Neural cell (in vitro differentiated cells): ENCODE measurements around the gene SEC23A. TPM values are rescaled to one million over a fixed set of nuclear protein-coding genes. Genes with fewer than 3 reads are reported as not detected.

Experiments
- H2AFZ ChIP-seq: fragments of 200-600, 300-800 bp; sonication (generic), shearing (Covaris generic); 2 replicates; pipeline ENCODE4 v1.6.0; 2014; ENCODE audit warnings: low read depth, mild to moderate bottlenecking, antibody characterized with exemption, low read length, moderate library complexity
- H3F3A ChIP-seq: fragments of 200-600 bp; shearing (Covaris generic); 2 replicates; pipeline ENCODE4 v1.6.1; 2016; ENCODE audit warnings: mild to moderate bottlenecking, moderate library complexity, mixed read lengths, antibody characterized with exemption, low read length; ENCODE audit not compliant: insufficient read depth, poor library complexity, severe bottlenecking
- H3K27ac ChIP-seq: fragments of 200-600, 300-800 bp; sonication (generic), shearing (Covaris generic); 2 replicates; pipeline ENCODE4 v1.5.1; 2014; ENCODE audit warnings: mild to moderate bottlenecking, low read length, moderate library complexity
- H3K27me3 ChIP-seq: fragments of 300-800, 200-600 bp; sonication (generic), shearing (Covaris generic); 2 replicates; pipeline ENCODE4 v1.6.0; 2014; ENCODE audit warnings: mild to moderate bottlenecking, low read depth, low read length, moderate library complexity; ENCODE audit not compliant: insufficient read depth
- H3K36me3 ChIP-seq: fragments of 300-800, 200-600 bp; sonication (generic), shearing (Covaris generic); 2 replicates; pipeline ENCODE4 v1.5.1; 2014; ENCODE audit warnings: mild to moderate bottlenecking, antibody characterized with exemption, low read length, moderate library complexity; ENCODE audit not compliant: insufficient read depth
- H3K4me2 ChIP-seq: fragments of 300-800, 200-600 bp; sonication (generic), shearing (Covaris generic); 2 replicates; pipeline ENCODE4 v1.6.0; 2014; ENCODE audit warnings: mild to moderate bottlenecking, low read length
- H3K4me3 ChIP-seq: fragments of 300-800, 200-600 bp; sonication (generic), shearing (Covaris generic); 2 replicates; pipeline ENCODE4 v1.5.1; 2014; ENCODE audit warnings: mild to moderate bottlenecking, low read length, moderate library complexity
- H3K79me2 ChIP-seq: fragments of 200-600 bp; shearing (Covaris generic); replicated peaks from 2 replicates; pipeline ENCODE4 v1.6.0; 2014; ENCODE audit warnings: mild to moderate bottlenecking, low read length, moderate library complexity; ENCODE audit not compliant: insufficient read depth
- H3K9ac ChIP-seq: fragments of 300-800, 200-600 bp; sonication (generic), shearing (Covaris generic); 2 replicates; pipeline ENCODE4 v1.6.1; 2016; ENCODE audit warnings: mild to moderate bottlenecking, low read length, mixed read lengths
- H3K9me2 ChIP-seq: fragments of 200-600 bp; shearing (Covaris generic); 2 replicates; pipeline ENCODE4 v1.6.1; 2016; ENCODE audit warnings: mild to moderate bottlenecking, low read length, mixed read lengths; ENCODE audit not compliant: insufficient read depth
- H3K9me3 ChIP-seq: fragments of 200-600, 300-800 bp; sonication (generic), shearing (Covaris generic); 2 replicates; pipeline ENCODE4 v1.6.1; 2016; ENCODE audit warnings: mild to moderate bottlenecking, mixed run types, low read length, moderate library complexity, mixed read lengths
- H4K20me1 ChIP-seq: fragments of 200-600 bp; shearing (Covaris generic); 2 replicates; pipeline ENCODE4 v1.6.1; 2016; ENCODE audit warnings: mild to moderate bottlenecking, mixed run types; ENCODE audit not compliant: insufficient read depth
- EP300 ChIP-seq: fragments of 450-650 bp; conservative IDR thresholded peaks from 2 replicates; pipeline ENCODE4 v1.6.1; 2014; ENCODE audit warnings: antibody characterized with exemption, mild to moderate bottlenecking, moderate library complexity; ENCODE audit not compliant: poor library complexity, severe bottlenecking
- EZH2 ChIP-seq: fragments of 200-600, 300-800 bp; shearing (Covaris generic), sonication (generic); IDR thresholded peaks from 2 replicates; pipeline ENCODE4 v1.6.1; 2014; ENCODE audit warnings: antibody characterized with exemption, low read length, borderline replicate concordance, mild to moderate bottlenecking; ENCODE audit not compliant: insufficient read depth, poor library complexity, severe bottlenecking
- MXI1 ChIP-seq: fragments of 450-650 bp; conservative IDR thresholded peaks from 2 replicates; pipeline ENCODE4 v1.6.1; 2014; ENCODE audit warnings: antibody characterized with exemption, mild to moderate bottlenecking; ENCODE audit not compliant: poor library complexity, severe bottlenecking
- POLR2AphosphoS5 ChIP-seq: IDR thresholded peaks from 2 replicates; pipeline ENCODE4 v1.6.1; 2012
- RAD21 ChIP-seq: fragments of 450-650 bp; conservative IDR thresholded peaks from 2 replicates; pipeline ENCODE4 v1.6.1; 2014; ENCODE audit warnings: antibody characterized with exemption, mild to moderate bottlenecking, moderate library complexity
- SMC3 ChIP-seq: fragments of 450-650 bp; conservative IDR thresholded peaks from 2 replicates; pipeline ENCODE4 v1.6.1; 2014; ENCODE audit warnings: antibody characterized with exemption, mild to moderate bottlenecking, moderate library complexity; ENCODE audit not compliant: poor library complexity
- TAF1 ChIP-seq: IDR thresholded peaks from 2 replicates; pipeline ENCODE4 v1.6.1; 2012; ENCODE audit warnings: low read depth
- polyA plus RNA-seq: library from polyadenylated mRNA; depleted of rRNA; stranded (reverse); fragments of >200 nt; gene quantifications from 2 replicates; pipeline ENCODE4 v1.2.3, GENCODE V29; 2014
- TF ChIP-seq, protein P1 (sequence below): IDR thresholded peaks from 2 replicates; pipeline ENCODE4 v1.6.1; 2012; ENCODE audit warnings: borderline replicate concordance
- TF ChIP-seq, protein P2 (sequence below): fragments of 450-650 bp; IDR thresholded peaks from 2 replicates; pipeline ENCODE4 v1.5.1; 2014; ENCODE audit warnings: antibody characterized with exemption, mild to moderate bottlenecking, moderate library complexity; ENCODE audit not compliant: poor library complexity, severe bottlenecking

SEC23A gene
- polyA plus RNA-seq, 1 donor from 2014 or later, result 107 TPM

- H3K9me2 ChIP-seq, result no peaks in the 10 kb centered on the region
- no peaks in the 10 kb centered on the region for H3K27me3 ChIP-seq
- no peak overlapping the region for H3K27ac ChIP-seq
- H3F3A ChIP-seq, result no peaks in the 10 kb centered on the region
- H3K9ac ChIP-seq, result no peak overlapping the region
- H3K4me2 ChIP-seq, result no peak overlapping the region
- no peak overlapping the region for H3K4me3 ChIP-seq
- no peaks in the 10 kb centered on the region for H3K79me2 ChIP-seq
- H2AFZ ChIP-seq, result no peak overlapping the region
- TF ChIP-seq POLR2AphosphoS5, result no peak
- no peak for TF ChIP-seq SMC3
- TF ChIP-seq, protein P1, sequence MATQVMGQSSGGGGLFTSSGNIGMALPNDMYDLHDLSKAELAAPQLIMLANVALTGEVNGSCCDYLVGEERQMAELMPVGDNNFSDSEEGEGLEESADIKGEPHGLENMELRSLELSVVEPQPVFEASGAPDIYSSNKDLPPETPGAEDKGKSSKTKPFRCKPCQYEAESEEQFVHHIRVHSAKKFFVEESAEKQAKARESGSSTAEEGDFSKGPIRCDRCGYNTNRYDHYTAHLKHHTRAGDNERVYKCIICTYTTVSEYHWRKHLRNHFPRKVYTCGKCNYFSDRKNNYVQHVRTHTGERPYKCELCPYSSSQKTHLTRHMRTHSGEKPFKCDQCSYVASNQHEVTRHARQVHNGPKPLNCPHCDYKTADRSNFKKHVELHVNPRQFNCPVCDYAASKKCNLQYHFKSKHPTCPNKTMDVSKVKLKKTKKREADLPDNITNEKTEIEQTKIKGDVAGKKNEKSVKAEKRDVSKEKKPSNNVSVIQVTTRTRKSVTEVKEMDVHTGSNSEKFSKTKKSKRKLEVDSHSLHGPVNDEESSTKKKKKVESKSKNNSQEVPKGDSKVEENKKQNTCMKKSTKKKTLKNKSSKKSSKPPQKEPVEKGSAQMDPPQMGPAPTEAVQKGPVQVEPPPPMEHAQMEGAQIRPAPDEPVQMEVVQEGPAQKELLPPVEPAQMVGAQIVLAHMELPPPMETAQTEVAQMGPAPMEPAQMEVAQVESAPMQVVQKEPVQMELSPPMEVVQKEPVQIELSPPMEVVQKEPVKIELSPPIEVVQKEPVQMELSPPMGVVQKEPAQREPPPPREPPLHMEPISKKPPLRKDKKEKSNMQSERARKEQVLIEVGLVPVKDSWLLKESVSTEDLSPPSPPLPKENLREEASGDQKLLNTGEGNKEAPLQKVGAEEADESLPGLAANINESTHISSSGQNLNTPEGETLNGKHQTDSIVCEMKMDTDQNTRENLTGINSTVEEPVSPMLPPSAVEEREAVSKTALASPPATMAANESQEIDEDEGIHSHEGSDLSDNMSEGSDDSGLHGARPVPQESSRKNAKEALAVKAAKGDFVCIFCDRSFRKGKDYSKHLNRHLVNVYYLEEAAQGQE, result no peak
- TF ChIP-seq EZH2, result no peak
- TF ChIP-seq EP300, result no peak
- no peak for TF ChIP-seq TAF1
- no peak for TF ChIP-seq MXI1
- no peak for TF ChIP-seq RAD21
- TF ChIP-seq, protein P2, sequence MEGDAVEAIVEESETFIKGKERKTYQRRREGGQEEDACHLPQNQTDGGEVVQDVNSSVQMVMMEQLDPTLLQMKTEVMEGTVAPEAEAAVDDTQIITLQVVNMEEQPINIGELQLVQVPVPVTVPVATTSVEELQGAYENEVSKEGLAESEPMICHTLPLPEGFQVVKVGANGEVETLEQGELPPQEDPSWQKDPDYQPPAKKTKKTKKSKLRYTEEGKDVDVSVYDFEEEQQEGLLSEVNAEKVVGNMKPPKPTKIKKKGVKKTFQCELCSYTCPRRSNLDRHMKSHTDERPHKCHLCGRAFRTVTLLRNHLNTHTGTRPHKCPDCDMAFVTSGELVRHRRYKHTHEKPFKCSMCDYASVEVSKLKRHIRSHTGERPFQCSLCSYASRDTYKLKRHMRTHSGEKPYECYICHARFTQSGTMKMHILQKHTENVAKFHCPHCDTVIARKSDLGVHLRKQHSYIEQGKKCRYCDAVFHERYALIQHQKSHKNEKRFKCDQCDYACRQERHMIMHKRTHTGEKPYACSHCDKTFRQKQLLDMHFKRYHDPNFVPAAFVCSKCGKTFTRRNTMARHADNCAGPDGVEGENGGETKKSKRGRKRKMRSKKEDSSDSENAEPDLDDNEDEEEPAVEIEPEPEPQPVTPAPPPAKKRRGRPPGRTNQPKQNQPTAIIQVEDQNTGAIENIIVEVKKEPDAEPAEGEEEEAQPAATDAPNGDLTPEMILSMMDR, result no peak
- H4K20me1 ChIP-seq, result no peaks in the 10 kb centered on the region
- H3K9me3 ChIP-seq, result no peaks in the 10 kb centered on the region
- H3K36me3 ChIP-seq, result peaks cover 31% of the 10 kb centered on the region
These were observed 62.5 kb downstream of the SEC23A start for GRCh38 chr14:39040529-39040928.

- no peaks in the 10 kb centered on the region for H3K79me2 ChIP-seq
- H3K9me2 ChIP-seq, result no peaks in the 10 kb centered on the region
These were observed 64.5 kb downstream of the SEC23A start for GRCh38 chr14:39038542-39038941.

More at GRCh38 chr14:39038542-39038941, 64.5 kb downstream of the SEC23A start:
- TF ChIP-seq, protein P2, result no peak
- TF ChIP-seq MXI1 (no peak), RAD21 (no peak), EZH2 (no peak), POLR2AphosphoS5 (no peak), SMC3 (no peak), EP300 (no peak), TAF1 (no peak)
- TF ChIP-seq, protein P1, result no peak
- Histone ChIP-seq H3K27me3 (no peaks in the 10 kb centered on the region), H3K9me3 (no peaks in the 10 kb centered on the region), H3K27ac (no peak overlapping the region), H4K20me1 (no peaks in the 10 kb centered on the region), H2AFZ (no peak overlapping the region), H3K36me3 (peaks cover 25% of the 10 kb centered on the region), H3K9ac (no peak overlapping the region), H3K4me3 (no peak overlapping the region), H3K4me2 (no peak overlapping the region), H3F3A (no peaks in the 10 kb centered on the region)
